ENCODE measurements around the gene WNT5B.
"Not testable (repeated sequence)": the region's sequence is repeated elsewhere in the genome, so short reads cannot be mapped to it uniquely, and the experiment has no call there.

WNT5B gene

GRCh38 chr12:1591543-1591942 lies 37.5 kb upstream of the WNT5B start:
- Histone ChIP-seq H3K4me3 (ENCODE audit: low read depth, low read length) (peak overlapping the region; percentile 39), H3K9ac (ENCODE audit: low read depth, low read length) (peak overlapping the region; percentile 37), H3K27me3 (ENCODE audit: control insufficient read depth, insufficient read depth, low read length) (peaks cover 62% of the 10 kb centered on the region), H3K36me3 (ENCODE audit: control insufficient read depth, insufficient read depth, low read length) (no peaks in the 10 kb centered on the region), H3K9me3 (ENCODE audit: control insufficient read depth, insufficient read depth, low read length) (no peaks in the 10 kb centered on the region), H3K4me1 (ENCODE audit: control insufficient read depth, insufficient read depth, low read length) (peaks cover 42% of the 10 kb centered on the region)

- H3K36me3 ChIP-seq (ENCODE audit: control insufficient read depth, insufficient read depth, low read length), result no peaks in the 10 kb centered on the region
- no peaks in the 10 kb centered on the region for H3K9me3 ChIP-seq (ENCODE audit: control insufficient read depth, insufficient read depth, low read length)
- H3K9ac ChIP-seq (ENCODE audit: low read depth, low read length), result no peak overlapping the region
- peaks cover 61% of the 10 kb centered on the region for H3K27me3 ChIP-seq (ENCODE audit: control insufficient read depth, insufficient read depth, low read length)
- peaks cover 38% of the 10 kb centered on the region for H3K4me1 ChIP-seq (ENCODE audit: control insufficient read depth, insufficient read depth, low read length)
- H3K4me3 ChIP-seq (ENCODE audit: low read depth, low read length), result peak overlapping the region; percentile 74
Measured at GRCh38 chr12:1592444-1593173, 36.4 kb upstream of the WNT5B start.

DNA sequence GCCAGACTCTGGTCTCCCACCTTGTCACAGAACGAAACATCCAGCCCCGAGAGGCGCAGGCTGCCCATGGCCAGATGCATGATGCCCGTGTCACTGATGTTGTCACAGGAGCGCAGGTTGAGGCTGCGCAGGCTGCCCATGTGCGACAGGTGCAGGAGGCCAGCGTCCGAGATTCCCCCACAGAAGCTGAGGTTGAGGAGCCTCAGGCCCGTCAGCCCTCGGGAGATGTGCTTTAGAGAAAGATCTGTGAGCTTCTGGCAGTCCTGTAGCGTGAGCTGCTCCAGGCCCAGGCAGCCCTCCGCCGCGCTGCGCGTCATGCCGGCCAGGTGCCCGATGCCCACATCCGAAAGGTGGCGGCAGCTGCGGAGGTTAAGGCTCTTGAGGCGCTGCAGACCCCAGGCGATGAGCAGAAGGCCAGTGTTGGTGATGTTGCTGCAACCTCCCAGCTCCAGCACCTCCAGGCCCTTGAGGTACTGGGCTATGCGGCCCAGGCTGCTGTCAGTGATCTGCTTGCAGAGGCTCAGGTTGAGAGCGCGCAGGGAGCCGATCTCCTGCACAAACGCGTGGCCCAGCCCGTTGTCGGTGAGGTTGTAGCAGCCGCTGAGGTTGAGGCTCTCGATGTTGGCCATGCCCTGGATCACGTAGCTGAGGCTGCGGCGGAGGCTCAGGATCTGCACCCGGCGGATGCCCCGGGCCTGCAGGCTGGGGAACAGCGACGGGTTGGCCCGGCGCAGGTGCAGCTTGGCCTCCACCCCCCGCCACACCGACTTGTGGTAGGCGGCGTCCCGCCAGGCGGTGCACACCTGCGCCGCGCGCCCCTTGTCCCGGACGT lies 35.6 kb upstream of the WNT5B start:
- peak overlapping the region; percentile 74 for H3K4me3 ChIP-seq (ENCODE audit: low read depth, low read length)
- peaks cover 58% of the 10 kb centered on the region for H3K27me3 ChIP-seq (ENCODE audit: control insufficient read depth, insufficient read depth, low read length)
- H3K9ac ChIP-seq (ENCODE audit: low read depth, low read length), result no peak overlapping the region
- H3K36me3 ChIP-seq (ENCODE audit: control insufficient read depth, insufficient read depth, low read length), result no peaks in the 10 kb centered on the region
- no peaks in the 10 kb centered on the region for H3K9me3 ChIP-seq (ENCODE audit: control insufficient read depth, insufficient read depth, low read length)
- H3K4me1 ChIP-seq (ENCODE audit: control insufficient read depth, insufficient read depth, low read length), result peaks cover 33% of the 10 kb centered on the region

GRCh38 chr12:1594006-1594260 lies 35.1 kb upstream of the WNT5B start:
- Histone ChIP-seq H3K27me3 (ENCODE audit: control insufficient read depth, insufficient read depth, low read length) (peaks cover 53% of the 10 kb centered on the region), H3K9me3 (ENCODE audit: control insufficient read depth, insufficient read depth, low read length) (no peaks in the 10 kb centered on the region), H3K4me1 (ENCODE audit: control insufficient read depth, insufficient read depth, low read length) (peaks cover 28% of the 10 kb centered on the region), H3K36me3 (ENCODE audit: control insufficient read depth, insufficient read depth, low read length) (no peaks in the 10 kb centered on the region), H3K4me3 (ENCODE audit: low read depth, low read length) (peak overlapping the region; percentile 74), H3K9ac (ENCODE audit: low read depth, low read length) (no peak overlapping the region)

DNA sequence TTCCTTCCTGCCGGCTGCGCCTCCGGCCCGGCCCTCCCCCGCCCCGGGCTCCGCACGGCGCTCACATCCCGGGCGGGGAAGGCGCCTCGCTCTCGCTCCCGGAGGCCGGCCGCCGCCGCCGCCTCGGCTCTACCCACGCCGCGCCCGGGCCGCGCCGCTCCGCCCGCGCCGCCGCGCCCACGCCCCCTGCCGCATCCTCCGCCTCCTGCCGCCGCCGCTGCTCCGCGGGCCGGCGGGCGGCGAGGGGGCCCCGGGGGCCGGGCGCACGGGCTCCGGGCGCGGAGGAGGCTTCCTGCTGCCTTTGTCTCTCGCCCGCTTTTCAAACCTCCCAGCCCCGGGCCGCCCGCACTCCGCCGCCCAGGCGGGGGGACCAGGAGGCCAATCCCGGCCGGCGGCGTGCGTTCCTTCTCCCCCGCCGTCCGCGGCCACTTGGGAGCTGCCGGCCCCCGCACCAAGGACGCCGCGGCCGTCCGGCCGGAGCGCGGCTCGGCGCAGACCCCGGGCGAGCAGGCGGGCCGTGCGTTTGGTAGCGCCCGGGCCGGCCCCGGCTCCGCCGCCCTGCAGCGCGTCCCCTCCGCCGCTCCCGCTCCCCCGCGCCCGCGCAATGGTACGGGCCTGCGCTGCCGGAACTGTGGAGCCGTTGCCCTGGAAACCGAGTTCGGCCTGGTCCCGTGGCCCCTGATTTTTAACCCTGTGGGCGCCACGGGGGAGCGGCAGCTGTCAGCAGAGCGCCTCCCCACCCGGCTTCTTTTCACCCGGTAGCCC lies 34.6 kb upstream of the WNT5B start, which contains the start of gene FBXL14:
TSS of gene FBXL14 (minus strand) at position 321 of the 765 bp plus-strand sequence. CDS start 515 bp downstream, outside the sequence.
- no peaks in the 10 kb centered on the region for H3K36me3 ChIP-seq (ENCODE audit: control insufficient read depth, insufficient read depth, low read length)
- no peaks in the 10 kb centered on the region for H3K9me3 ChIP-seq (ENCODE audit: control insufficient read depth, insufficient read depth, low read length)
- H3K4me3 ChIP-seq (ENCODE audit: low read depth, low read length), result peak within 1 kb of the TSS; percentile 74
- peaks cover 49% of the 10 kb centered on the region for H3K27me3 ChIP-seq (ENCODE audit: control insufficient read depth, insufficient read depth, low read length)
- no peak within 1 kb of the TSS for H3K9ac ChIP-seq (ENCODE audit: low read depth, low read length)
- H3K4me1 ChIP-seq (ENCODE audit: control insufficient read depth, insufficient read depth, low read length), result peaks cover 27% of the 10 kb centered on the region

- peaks cover 20% of the 10 kb centered on the region for H3K4me1 ChIP-seq (ENCODE audit: control insufficient read depth, insufficient read depth, low read length)
- no peak overlapping the region for H3K9ac ChIP-seq (ENCODE audit: low read depth, low read length)
- no peaks in the 10 kb centered on the region for H3K9me3 ChIP-seq (ENCODE audit: control insufficient read depth, insufficient read depth, low read length)
- no peaks in the 10 kb centered on the region for H3K36me3 ChIP-seq (ENCODE audit: control insufficient read depth, insufficient read depth, low read length)
- peak overlapping the region; percentile 61 for H3K4me3 ChIP-seq (ENCODE audit: low read depth, low read length)
- peaks cover 43% of the 10 kb centered on the region for H3K27me3 ChIP-seq (ENCODE audit: control insufficient read depth, insufficient read depth, low read length)
Measured at GRCh38 chr12:1595026-1595561, 33.9 kb upstream of the WNT5B start.

DNA sequence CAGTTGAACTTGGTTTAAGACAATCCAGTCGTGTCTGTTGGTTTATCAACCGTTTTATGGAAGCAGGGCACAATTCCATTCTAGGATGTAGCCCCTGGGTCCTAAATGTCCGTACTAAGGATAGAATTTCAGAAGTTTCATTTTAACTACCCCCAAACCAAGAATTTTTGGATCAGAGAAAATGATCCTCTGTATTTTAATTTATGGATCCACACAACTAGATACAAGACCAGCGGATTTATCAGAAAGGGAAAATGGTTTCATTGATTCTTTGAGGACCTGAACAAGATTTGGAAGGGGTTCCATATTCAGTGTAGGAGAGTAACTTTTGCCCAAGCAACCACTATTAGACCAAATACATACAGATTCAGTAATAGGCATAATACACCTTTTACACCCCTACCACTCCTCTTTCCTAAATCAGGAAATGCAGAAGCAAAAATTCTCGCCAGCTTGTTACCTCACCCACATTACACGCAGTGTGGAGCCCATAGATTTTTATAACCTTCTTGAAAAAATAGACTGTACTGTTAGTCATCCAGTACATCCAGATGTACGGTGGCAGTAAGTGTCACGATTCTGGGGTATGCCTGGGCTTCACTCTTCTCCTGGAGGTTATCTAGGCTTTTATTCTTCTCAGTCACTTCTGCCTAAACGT lies 33.2 kb upstream of the WNT5B start:
- Histone ChIP-seq H3K9me3 (ENCODE audit: control insufficient read depth, insufficient read depth, low read length) (no peaks in the 10 kb centered on the region), H3K36me3 (ENCODE audit: control insufficient read depth, insufficient read depth, low read length) (no peaks in the 10 kb centered on the region), H3K4me1 (ENCODE audit: control insufficient read depth, insufficient read depth, low read length) (peaks cover 19% of the 10 kb centered on the region), H3K4me3 (ENCODE audit: low read depth, low read length) (peak overlapping the region; percentile 61), H3K27me3 (ENCODE audit: control insufficient read depth, insufficient read depth, low read length) (peaks cover 43% of the 10 kb centered on the region), H3K9ac (ENCODE audit: low read depth, low read length) (no peak overlapping the region)

- no peak overlapping the region for H3K9ac ChIP-seq (ENCODE audit: low read depth, low read length)
- no peaks in the 10 kb centered on the region for H3K4me1 ChIP-seq (ENCODE audit: control insufficient read depth, insufficient read depth, low read length)
- H3K4me3 ChIP-seq (ENCODE audit: low read depth, low read length), result no peak overlapping the region
- no peaks in the 10 kb centered on the region for H3K36me3 ChIP-seq (ENCODE audit: control insufficient read depth, insufficient read depth, low read length)
- peaks cover 22% of the 10 kb centered on the region for H3K27me3 ChIP-seq (ENCODE audit: control insufficient read depth, insufficient read depth, low read length)
- H3K9me3 ChIP-seq (ENCODE audit: control insufficient read depth, insufficient read depth, low read length), result no peaks in the 10 kb centered on the region
Measured at GRCh38 chr12:1598757-1599156, 30.3 kb upstream of the WNT5B start.

GRCh38 chr12:1602706-1603105 lies 26.3 kb upstream of the WNT5B start:
- H3K4me1 ChIP-seq (ENCODE audit: control insufficient read depth, insufficient read depth, low read length); H3K9ac ChIP-seq (ENCODE audit: low read depth, low read length); H3K36me3 ChIP-seq (ENCODE audit: control insufficient read depth, insufficient read depth, low read length); H3K9me3 ChIP-seq (ENCODE audit: control insufficient read depth, insufficient read depth, low read length); H3K4me3 ChIP-seq (ENCODE audit: low read depth, low read length): not testable (repeated sequence)
- peaks cover 17% of the 10 kb centered on the region for H3K27me3 ChIP-seq (ENCODE audit: control insufficient read depth, insufficient read depth, low read length)

- no peak overlapping the region for H3K4me3 ChIP-seq (ENCODE audit: low read depth, low read length)
- H3K36me3 ChIP-seq (ENCODE audit: control insufficient read depth, insufficient read depth, low read length), result no peaks in the 10 kb centered on the region
- H3K9me3 ChIP-seq (ENCODE audit: control insufficient read depth, insufficient read depth, low read length), result no peaks in the 10 kb centered on the region
- H3K9ac ChIP-seq (ENCODE audit: low read depth, low read length), result no peak overlapping the region
- peaks cover 17% of the 10 kb centered on the region for H3K27me3 ChIP-seq (ENCODE audit: control insufficient read depth, insufficient read depth, low read length)
- peaks cover 9% of the 10 kb centered on the region for H3K4me1 ChIP-seq (ENCODE audit: control insufficient read depth, insufficient read depth, low read length)
Measured at GRCh38 chr12:1603269-1603993, 25.6 kb upstream of the WNT5B start.

GRCh38 chr12:1604464-1604863 lies 24.6 kb upstream of the WNT5B start:
- H3K36me3 ChIP-seq (ENCODE audit: control insufficient read depth, insufficient read depth, low read length), result no peaks in the 10 kb centered on the region
- H3K9me3 ChIP-seq (ENCODE audit: control insufficient read depth, insufficient read depth, low read length), result no peaks in the 10 kb centered on the region
- H3K4me3 ChIP-seq (ENCODE audit: low read depth, low read length), result no peak overlapping the region
- peaks cover 17% of the 10 kb centered on the region for H3K27me3 ChIP-seq (ENCODE audit: control insufficient read depth, insufficient read depth, low read length)
- peaks cover 9% of the 10 kb centered on the region for H3K4me1 ChIP-seq (ENCODE audit: control insufficient read depth, insufficient read depth, low read length)
- H3K9ac ChIP-seq (ENCODE audit: low read depth, low read length), result no peak overlapping the region

Measured in iPS-15b (cell line).